BE2C (cell line): ENCODE measurements around the gene CA11.

Experiments
- DNase-seq: peaks from one replicate; pipeline ENCODE4 v3.0.0-alpha.2; 2020
- H3K27me3 ChIP-seq: fragments of 250-450 bp; sonication (Bioruptor Pico); 2 replicates; pipeline ENCODE4 v1.5.1; 2020; ENCODE audit warnings: mild to moderate bottlenecking
- H3K36me3 ChIP-seq: fragments of 250-450 bp; sonication (Bioruptor Pico); 2 replicates; pipeline ENCODE4 v1.5.1; 2020; ENCODE audit warnings: mild to moderate bottlenecking
- H3K4me1 ChIP-seq: fragments of 250-450 bp; sonication (Bioruptor Pico); 2 replicates; pipeline ENCODE4 v1.5.1; 2020
- H3K4me3 ChIP-seq: 2 replicates; pipeline ENCODE4 v1.5.1; 2011; ENCODE audit warnings: low read depth, low read length
- H3K9me3 ChIP-seq: fragments of 250-450 bp; sonication (Bioruptor Pico); 2 replicates; pipeline ENCODE4 v1.5.1; 2020
- TF ChIP-seq, protein P1 (sequence below): IDR thresholded peaks from 2 replicates; pipeline ENCODE4 v1.5.1; 2012; ENCODE audit warnings: mild to moderate bottlenecking, low read depth, low read length

CA11 gene

GRCh38 chr19:48648134-48648533 lies 2.1 kb upstream of the CA11 start:
- H3K27me3 ChIP-seq: no peaks in the 10 kb centered on the region
- no peaks in the 10 kb centered on the region for H3K9me3 ChIP-seq
- H3K36me3 ChIP-seq: no peaks in the 10 kb centered on the region
- TF ChIP-seq, protein P1, sequence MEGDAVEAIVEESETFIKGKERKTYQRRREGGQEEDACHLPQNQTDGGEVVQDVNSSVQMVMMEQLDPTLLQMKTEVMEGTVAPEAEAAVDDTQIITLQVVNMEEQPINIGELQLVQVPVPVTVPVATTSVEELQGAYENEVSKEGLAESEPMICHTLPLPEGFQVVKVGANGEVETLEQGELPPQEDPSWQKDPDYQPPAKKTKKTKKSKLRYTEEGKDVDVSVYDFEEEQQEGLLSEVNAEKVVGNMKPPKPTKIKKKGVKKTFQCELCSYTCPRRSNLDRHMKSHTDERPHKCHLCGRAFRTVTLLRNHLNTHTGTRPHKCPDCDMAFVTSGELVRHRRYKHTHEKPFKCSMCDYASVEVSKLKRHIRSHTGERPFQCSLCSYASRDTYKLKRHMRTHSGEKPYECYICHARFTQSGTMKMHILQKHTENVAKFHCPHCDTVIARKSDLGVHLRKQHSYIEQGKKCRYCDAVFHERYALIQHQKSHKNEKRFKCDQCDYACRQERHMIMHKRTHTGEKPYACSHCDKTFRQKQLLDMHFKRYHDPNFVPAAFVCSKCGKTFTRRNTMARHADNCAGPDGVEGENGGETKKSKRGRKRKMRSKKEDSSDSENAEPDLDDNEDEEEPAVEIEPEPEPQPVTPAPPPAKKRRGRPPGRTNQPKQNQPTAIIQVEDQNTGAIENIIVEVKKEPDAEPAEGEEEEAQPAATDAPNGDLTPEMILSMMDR: no peak
- DNase-seq: no peak
- no peaks in the 10 kb centered on the region for H3K4me1 ChIP-seq
- no peak overlapping the region for H3K4me3 ChIP-seq

GRCh38 chr19:48646722-48647216 lies 782 bp upstream of the CA11 start:
- no peaks in the 10 kb centered on the region for H3K9me3 ChIP-seq
- no peak for DNase-seq
- H3K4me3 ChIP-seq: peak overlapping the region; percentile 69
- H3K36me3 ChIP-seq: no peaks in the 10 kb centered on the region
- no peaks in the 10 kb centered on the region for H3K27me3 ChIP-seq
- no peaks in the 10 kb centered on the region for H3K4me1 ChIP-seq
- TF ChIP-seq, protein P1: no peak

GRCh38 chr19:48645620-48646000 lies 377 bp downstream of the CA11 start:
- peak overlapping the region; percentile 69 for H3K4me3 ChIP-seq
- DNase-seq: peak; percentile 24
- no peaks in the 10 kb centered on the region for H3K4me1 ChIP-seq
- H3K9me3 ChIP-seq: no peaks in the 10 kb centered on the region
- H3K36me3 ChIP-seq: no peaks in the 10 kb centered on the region
- no peaks in the 10 kb centered on the region for H3K27me3 ChIP-seq
- TF ChIP-seq, protein P1: no peak

DNA sequence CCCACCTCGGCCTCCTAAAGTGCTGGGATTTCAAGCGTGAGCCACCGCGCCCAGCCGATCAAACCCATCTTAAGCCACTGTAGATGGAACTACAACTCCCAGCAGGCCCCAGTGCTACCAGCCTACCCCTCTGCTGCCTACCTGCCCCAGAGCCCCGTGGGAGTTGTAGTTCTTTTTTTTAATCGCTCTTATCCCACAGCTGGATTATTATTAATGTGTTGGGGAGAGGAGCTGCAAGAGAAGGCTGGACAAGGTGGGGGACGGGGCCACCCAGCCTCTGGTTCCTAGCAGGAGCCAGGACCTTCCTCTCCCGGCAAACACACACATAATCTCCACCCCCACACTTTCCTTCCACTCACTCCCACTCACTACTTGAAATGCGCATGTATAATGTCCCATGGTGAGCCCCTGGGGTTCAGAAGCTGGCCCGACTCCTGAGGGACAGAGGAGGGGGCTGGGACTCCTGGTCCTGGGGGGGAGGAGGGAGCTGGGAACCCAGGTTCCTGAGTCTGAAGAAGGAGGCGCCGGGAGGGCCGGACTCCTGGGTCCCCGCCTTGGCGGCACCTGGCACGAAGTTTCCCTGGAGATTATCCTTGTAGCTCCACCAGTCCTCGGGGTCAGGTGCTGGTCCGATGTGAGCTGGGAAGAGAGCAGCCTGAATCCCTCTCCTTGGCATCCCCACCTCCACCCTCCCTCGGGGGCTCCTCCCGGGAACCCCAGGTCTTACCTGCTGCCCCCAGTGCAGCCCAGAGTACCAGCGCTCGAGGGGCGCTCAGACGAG lies 958 bp downstream of the CA11 start:
- H3K36me3 ChIP-seq: no peaks in the 10 kb centered on the region
- H3K4me1 ChIP-seq: no peaks in the 10 kb centered on the region
- H3K9me3 ChIP-seq: no peaks in the 10 kb centered on the region
- peak overlapping the region; percentile 69 for H3K4me3 ChIP-seq
- TF ChIP-seq, protein P1: no peak
- peak; percentile 80 for DNase-seq
- H3K27me3 ChIP-seq: no peaks in the 10 kb centered on the region

GRCh38 chr19:48644355-48644754 lies 1.6 kb downstream of the CA11 start:
- Histone ChIP-seq H3K9me3 (no peaks in the 10 kb centered on the region), H3K4me3 (no peak overlapping the region), H3K36me3 (no peaks in the 10 kb centered on the region), H3K27me3 (no peaks in the 10 kb centered on the region), H3K4me1 (no peaks in the 10 kb centered on the region)
- TF ChIP-seq, protein P1: no peak
- DNase-seq: no peak

DNA sequence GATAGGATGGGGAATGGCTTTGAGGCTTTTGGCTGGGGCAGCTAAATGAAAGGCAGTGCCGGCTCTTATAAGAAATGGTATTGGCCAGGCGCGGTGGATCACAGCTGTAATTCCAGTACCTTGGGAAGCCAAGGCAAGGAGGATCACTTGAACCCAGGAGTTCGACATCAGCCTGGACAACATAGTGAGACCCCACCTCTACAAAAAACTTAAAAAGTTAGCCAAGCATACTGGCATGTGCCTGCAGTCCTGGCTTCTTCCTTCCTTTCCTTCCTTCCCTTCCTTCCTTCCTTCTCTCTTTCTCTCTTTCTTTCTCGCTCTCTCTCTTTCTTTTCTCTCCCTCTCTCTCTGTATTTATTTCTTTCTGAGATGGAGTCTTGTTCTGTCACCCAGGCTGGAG lies 3.1 kb downstream of the CA11 start:
- TF ChIP-seq, protein P1: no peak
- no peaks in the 10 kb centered on the region for H3K27me3 ChIP-seq
- no peaks in the 10 kb centered on the region for H3K9me3 ChIP-seq
- no peak for DNase-seq
- peaks cover 5% of the 10 kb centered on the region; the same call in 1 of the 2 replicates for H3K4me1 ChIP-seq
- no peaks in the 10 kb centered on the region for H3K36me3 ChIP-seq
- H3K4me3 ChIP-seq: no peak overlapping the region
